ENCODE results near the gene RGS8. TPM values are rescaled to one million over a fixed set of nuclear protein-coding genes. Genes with fewer than 3 reads are reported as not detected.

RGS8 gene
- total RNA-seq, 2 donors from 2014 or later: 5.6 to 25.0 TPM

- Histone ChIP-seq H3K27me3 (ENCODE audit: control insufficient read depth, insufficient read depth, low read length, poor library complexity, severe bottlenecking) (no peaks in the 10 kb centered on the region), H3K4me3 (ENCODE audit: low read length) (no peak overlapping the region), H3K9ac (ENCODE audit: extremely low read depth, low read length, poor library complexity, severe bottlenecking) (no peak overlapping the region), H3K4me1 (ENCODE audit: control insufficient read depth, insufficient read depth, low read length) (peaks cover 8% of the 10 kb centered on the region), H3K36me3 (ENCODE audit: control insufficient read depth, insufficient read depth, low read length) (no peaks in the 10 kb centered on the region), H3K27ac (ENCODE audit: low read depth, low read length) (no peak overlapping the region), H3K9me3 (ENCODE audit: control insufficient read depth, low read length) (no peaks in the 10 kb centered on the region)
- H3K9me3 Mint-ChIP-seq: no peaks in the 10 kb centered on the region
- peaks cover 3% of the 10 kb centered on the region for H3K36me3 Mint-ChIP-seq (ENCODE audit: low read depth)
- peak; percentile 53 for DNase-seq
- peaks cover 12% of the 10 kb centered on the region for H3K27me3 Mint-ChIP-seq (ENCODE audit: insufficient read depth)
- no peak for TF ChIP-seq CTCF (conservative IDR thresholded peaks at IDR 0.05)
- WGBS, 2 experiments (ENCODE audit: insufficient coverage in 1 of 2, insufficient read length in 1 of 2): 90% methylated on average over 11 of the region's 11 CpGs
- H3K27ac Mint-ChIP-seq: no peak overlapping the region
- peaks cover 47% of the 10 kb centered on the region for H3K4me1 Mint-ChIP-seq
- H3K4me3 Mint-ChIP-seq: no peak overlapping the region
Observed at GRCh38 chr1:182668521-182669054, 15.8 kb downstream of the RGS8 start.

- peaks cover 8% of the 10 kb centered on the region for H3K4me1 ChIP-seq (ENCODE audit: control insufficient read depth, insufficient read depth, low read length)
- H3K4me1 Mint-ChIP-seq: peaks cover 45% of the 10 kb centered on the region
- WGBS, 2 experiments (ENCODE audit: insufficient coverage in 1 of 2, insufficient read length in 1 of 2): 88 to 94% methylated on average over 2 to 7 of the region's 7 CpGs
Observed at GRCh38 chr1:182667848-182668505, 16.4 kb downstream of the RGS8 start.

GRCh38 chr1:182666706-182667105, 17.7 kb downstream of the RGS8 start:
- no peak overlapping the region for H3K4me3 ChIP-seq (ENCODE audit: low read length)
- H3K36me3 ChIP-seq (ENCODE audit: control insufficient read depth, insufficient read depth, low read length): no peaks in the 10 kb centered on the region

More at GRCh38 chr1:182667848-182668505, 16.4 kb downstream of the RGS8 start:
- Histone ChIP-seq H3K36me3 (ENCODE audit: control insufficient read depth, insufficient read depth, low read length) (no peaks in the 10 kb centered on the region), H3K9ac (ENCODE audit: extremely low read depth, low read length, poor library complexity, severe bottlenecking) (no peak overlapping the region), H3K9me3 (ENCODE audit: control insufficient read depth, low read length) (no peaks in the 10 kb centered on the region), H3K27me3 (ENCODE audit: control insufficient read depth, insufficient read depth, low read length, poor library complexity, severe bottlenecking) (no peaks in the 10 kb centered on the region), H3K27ac (ENCODE audit: low read depth, low read length) (no peak overlapping the region), H3K4me3 (ENCODE audit: low read length) (no peak overlapping the region)
- Mint-ChIP-seq H3K9me3 (no peaks in the 10 kb centered on the region), H3K27ac (no peak overlapping the region), H3K4me3 (no peak overlapping the region), H3K36me3 (ENCODE audit: low read depth) (peaks cover 3% of the 10 kb centered on the region), H3K27me3 (ENCODE audit: insufficient read depth) (peaks cover 12% of the 10 kb centered on the region)
- no peak for TF ChIP-seq CTCF (conservative IDR thresholded peaks at IDR 0.05)
- DNase-seq: no peak

More at GRCh38 chr1:182666706-182667105, 17.7 kb downstream of the RGS8 start:
- H3K36me3 Mint-ChIP-seq (ENCODE audit: low read depth): peaks cover 4% of the 10 kb centered on the region
- peaks cover 3% of the 10 kb centered on the region for H3K4me1 ChIP-seq (ENCODE audit: control insufficient read depth, insufficient read depth, low read length)
- H3K9ac ChIP-seq (ENCODE audit: extremely low read depth, low read length, poor library complexity, severe bottlenecking): no peak overlapping the region
- H3K27me3 Mint-ChIP-seq (ENCODE audit: insufficient read depth): peaks cover 12% of the 10 kb centered on the region
- peak; percentile 61 for DNase-seq
- no peaks in the 10 kb centered on the region for H3K27me3 ChIP-seq (ENCODE audit: control insufficient read depth, insufficient read depth, low read length, poor library complexity, severe bottlenecking)
- no peak overlapping the region for H3K4me3 Mint-ChIP-seq
- TF ChIP-seq CTCF (conservative IDR thresholded peaks at IDR 0.05): no peak
- peaks cover 45% of the 10 kb centered on the region for H3K4me1 Mint-ChIP-seq
- no peaks in the 10 kb centered on the region for H3K9me3 ChIP-seq (ENCODE audit: control insufficient read depth, low read length)
- no peak overlapping the region for H3K27ac ChIP-seq (ENCODE audit: low read depth, low read length)
- no peaks in the 10 kb centered on the region for H3K9me3 Mint-ChIP-seq
- no peak overlapping the region for H3K27ac Mint-ChIP-seq
- 24 to 39% methylated on average over 7 to 9 of the region's 9 CpGs for WGBS, 2 experiments (ENCODE audit: insufficient coverage in 1 of 2, insufficient read length in 1 of 2)

Data from endodermal cell (in vitro differentiated cells).